Esophagus squamous epithelium (tissue), 5 donors: Measurements from ENCODE around the gene IGSF22. TPM values are rescaled to one million over a fixed set of nuclear protein-coding genes. Genes with fewer than 3 reads are reported as not detected.

Experiments used
- DNase-seq: peaks from one replicate; lab custom pipeline; 2025; lab: John Stamatoyannopoulos, UW
- H3K27ac ChIP-seq, 4 donors: fragments of 200-600 bp; sonication (generic); one replicate each; pipeline ENCODE4 v1.5.1; 2016 to 2019; ENCODE audit warnings: mild to moderate bottlenecking in 1 of 4
- H3K27me3 ChIP-seq, 4 donors: fragments of 200-600 bp; sonication (generic); 1 replicate in 3 of 4; 2 replicates in 1 of 4; pipeline versions ENCODE4 v1.5.1 to v1.6.0; 2017 to 2021; ENCODE audit warnings: antibody characterized with exemption in 1 of 4
- H3K36me3 ChIP-seq, 3 donors: fragments of 200-600 bp; sonication (generic); one replicate each; pipeline ENCODE4 v1.5.1; 2016 to 2019
- H3K4me1 ChIP-seq, 3 donors: fragments of 200-600 bp; sonication (generic); one replicate each; pipeline ENCODE4 v1.5.1; 2017 to 2019
- H3K4me3 ChIP-seq, 4 donors: fragments of 200-600 bp; sonication (generic); 1 replicate in 3 of 4; 2 replicates in 1 of 4; pipeline ENCODE4 v1.5.1; 2016 to 2019; ENCODE audit warnings: mild to moderate bottlenecking in 2 of 4, moderate library complexity in 1 of 4
- H3K9me3 ChIP-seq, 3 donors: fragments of 200-600 bp; sonication (generic); one replicate each; pipeline ENCODE4 v1.5.1; 2016 to 2019
- POLR2A ChIP-seq, 4 donors: fragments of 450-650 bp; IDR thresholded peaks; one replicate each; pipeline ENCODE4 v1.6.1; 2017; ENCODE audit warnings: antibody characterized with exemption in 4 of 4, mild to moderate bottlenecking in 4 of 4, moderate library complexity in 3 of 4
- WGBS, 2 donors: methylation state at CpG; one replicate each; pipeline ENCODE4 v1.1.5; 2018; 5-methylcytosine and 5-hydroxymethylcytosine counted together
- intact Hi-C: fragments of 100-400 bp; cut with DNase I; formaldehyde crosslinking; loops from one replicate; pipeline ENCODE4 v1.15.0; 2022
- total RNA-seq, 4 donors: library from RNA; depleted of rRNA; stranded (reverse); fragments of >200 nt; gene quantifications; one replicate each; pipeline ENCODE4 v1.1.0, GENCODE V29; 2016
- TF ChIP-seq, protein P1 (sequence below), 6 experiments: fragments of 450-650 bp in 4 of 6; fragments of 200-600 bp in 2 of 6; sonication (generic) in 2 of 6; IDR thresholded peaks; one replicate each; pipeline ENCODE4 v1.5.1; 2016 to 2019; ENCODE audit warnings: antibody characterized with exemption in 6 of 6, mild to moderate bottlenecking in 4 of 6, moderate library complexity in 4 of 6
- donor health status: DM: yes; HTN: yes; CAD: no.

Gene IGSF22
- total RNA-seq, 4 donors from 2014 or later, result under 0.01 TPM; not detected in 3

DNA sequence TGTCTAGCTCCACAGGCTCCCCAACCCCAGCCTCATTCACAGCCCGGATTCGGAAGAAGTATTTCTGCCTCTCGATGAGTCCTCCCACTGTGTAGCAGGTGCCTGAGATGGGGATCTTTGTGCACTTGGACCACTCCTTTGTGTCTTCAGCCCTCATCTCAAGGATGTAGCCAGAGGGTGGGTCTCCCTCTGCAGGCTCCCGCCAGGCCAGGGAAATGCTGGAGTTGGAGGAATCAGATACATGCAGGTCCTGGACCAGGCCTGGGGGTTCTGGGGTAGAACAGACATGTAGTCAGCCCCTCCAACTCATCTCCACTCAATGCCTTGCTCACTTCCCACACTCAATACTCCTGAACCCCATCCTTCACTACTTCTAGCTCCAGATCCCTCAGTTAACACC, 16.6 kb downstream of the IGSF22 start:
- intact Hi-C loops, result no loop called here
- 90 to 94% methylated on average over 3 to 4 of the region's 4 CpGs for WGBS, 2 donors
- DNase-seq, result no peak
- peaks cover 11 to 26% (median 13%) of the 10 kb centered on the region in 3 donors for H3K4me1 ChIP-seq
- H3K9me3 ChIP-seq, result no peaks in the 10 kb centered on the region
- H3K27me3 ChIP-seq, result peaks cover 0 to 5% (median 0%) of the 10 kb centered on the region in 4 donors
- H3K4me3 ChIP-seq, result no peak overlapping the region
- H3K36me3 ChIP-seq, result no peaks in the 10 kb centered on the region
- TF ChIP-seq, protein P1, sequence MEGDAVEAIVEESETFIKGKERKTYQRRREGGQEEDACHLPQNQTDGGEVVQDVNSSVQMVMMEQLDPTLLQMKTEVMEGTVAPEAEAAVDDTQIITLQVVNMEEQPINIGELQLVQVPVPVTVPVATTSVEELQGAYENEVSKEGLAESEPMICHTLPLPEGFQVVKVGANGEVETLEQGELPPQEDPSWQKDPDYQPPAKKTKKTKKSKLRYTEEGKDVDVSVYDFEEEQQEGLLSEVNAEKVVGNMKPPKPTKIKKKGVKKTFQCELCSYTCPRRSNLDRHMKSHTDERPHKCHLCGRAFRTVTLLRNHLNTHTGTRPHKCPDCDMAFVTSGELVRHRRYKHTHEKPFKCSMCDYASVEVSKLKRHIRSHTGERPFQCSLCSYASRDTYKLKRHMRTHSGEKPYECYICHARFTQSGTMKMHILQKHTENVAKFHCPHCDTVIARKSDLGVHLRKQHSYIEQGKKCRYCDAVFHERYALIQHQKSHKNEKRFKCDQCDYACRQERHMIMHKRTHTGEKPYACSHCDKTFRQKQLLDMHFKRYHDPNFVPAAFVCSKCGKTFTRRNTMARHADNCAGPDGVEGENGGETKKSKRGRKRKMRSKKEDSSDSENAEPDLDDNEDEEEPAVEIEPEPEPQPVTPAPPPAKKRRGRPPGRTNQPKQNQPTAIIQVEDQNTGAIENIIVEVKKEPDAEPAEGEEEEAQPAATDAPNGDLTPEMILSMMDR (IDR thresholded peaks at IDR 0.05), result no peak
- no peak for TF ChIP-seq POLR2A (IDR thresholded peaks at IDR 0.05)
- H3K27ac ChIP-seq, result no peak overlapping the region

DNA sequence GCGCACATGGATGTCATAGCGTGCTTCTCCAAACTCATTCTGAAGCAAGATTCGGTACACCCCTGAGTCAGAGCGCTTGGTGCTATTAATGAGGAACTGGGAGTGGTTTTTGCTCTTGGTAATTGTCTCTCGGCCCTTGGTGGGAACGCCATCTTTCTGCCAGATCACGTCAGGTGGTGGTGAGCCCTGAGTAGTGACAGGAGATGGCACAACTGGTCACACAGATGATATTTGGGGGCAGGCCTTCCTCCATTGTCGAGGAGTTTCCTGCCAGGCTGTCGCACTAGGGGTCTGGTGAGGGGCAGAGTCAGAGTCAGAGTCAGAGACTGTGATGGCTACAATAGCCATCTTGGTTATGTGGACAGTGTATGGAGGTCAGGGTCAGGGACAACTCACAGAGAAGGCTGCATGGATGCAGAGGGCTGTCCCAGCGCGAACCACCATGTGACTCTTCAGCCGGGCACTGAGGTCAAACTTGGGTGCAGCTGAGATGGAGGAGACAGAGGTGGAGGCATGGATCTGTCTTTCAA, 18.1 kb downstream of the IGSF22 start:
- Histone ChIP-seq H3K27ac (no peak overlapping the region), H3K4me1 (peaks cover 11 to 26% (median 13%) of the 10 kb centered on the region in 3 donors), H3K4me3 (no peak overlapping the region), H3K27me3 (peaks cover 0 to 5% (median 0%) of the 10 kb centered on the region in 4 donors), H3K36me3 (peaks cover 0 to 3% (median 0%) of the 10 kb centered on the region in 3 donors), H3K9me3 (no peaks in the 10 kb centered on the region)
- DNase-seq, result no peak
- WGBS, 2 donors, result 84 to 100% methylated on average over 2 of the region's 12 CpGs
- intact Hi-C loops, result no loop called here
- TF ChIP-seq, protein P1 (IDR thresholded peaks at IDR 0.05), result no peak
- TF ChIP-seq POLR2A (IDR thresholded peaks at IDR 0.05), result no peak

DNA sequence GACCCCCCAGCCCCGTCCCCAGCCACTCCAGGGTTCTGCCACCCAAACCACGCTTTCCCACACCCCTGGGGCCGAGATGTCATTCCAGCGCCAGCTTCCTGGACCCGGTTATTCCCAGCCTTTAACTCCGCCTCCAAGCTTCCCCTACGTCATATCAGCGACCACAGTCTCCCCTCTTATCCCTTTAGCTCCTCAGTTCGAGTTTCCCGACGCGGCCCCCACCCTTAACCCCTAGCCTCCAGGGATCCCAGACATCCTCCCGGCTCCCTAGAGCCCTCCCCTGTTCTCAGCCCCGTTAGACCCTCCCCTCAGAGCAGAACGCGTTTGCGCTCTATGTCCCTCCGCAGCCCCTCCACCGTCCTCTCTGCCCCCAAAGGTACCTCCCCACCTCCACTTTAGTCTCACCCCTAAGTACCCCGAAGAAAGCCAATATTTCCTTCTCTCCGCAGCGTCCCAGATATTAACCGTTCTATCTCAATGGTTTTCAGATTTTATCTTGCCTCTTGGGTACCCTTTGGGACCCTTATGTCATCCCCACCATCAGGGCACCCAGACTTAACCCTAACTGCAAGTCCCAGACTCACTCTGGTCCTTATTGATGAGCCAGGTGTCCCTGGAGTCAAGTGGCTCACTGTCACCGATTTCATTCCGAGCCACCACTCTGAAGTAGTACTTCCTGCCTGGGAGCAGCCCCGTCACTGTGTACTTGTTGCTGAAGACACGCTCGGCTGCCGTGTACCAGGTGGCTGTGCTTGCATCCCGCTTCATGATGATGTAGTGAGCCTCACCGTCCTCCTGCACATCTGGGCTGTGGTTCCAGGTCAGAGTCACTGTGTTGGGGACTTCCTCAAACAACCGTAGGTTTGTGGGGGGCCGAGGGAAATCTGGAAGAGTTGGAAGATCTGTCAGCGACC, 19.4 kb downstream of the IGSF22 start:
- Histone ChIP-seq H3K36me3 (peaks cover 0 to 16% (median 4%) of the 10 kb centered on the region in 3 donors), H3K27me3 (peaks cover 0 to 5% (median 0%) of the 10 kb centered on the region in 4 donors), H3K4me3 (peak overlapping the region; percentile 37 to 64 (median 58)), H3K4me1 (peaks cover 11 to 26% (median 13%) of the 10 kb centered on the region in 3 donors), H3K9me3 (no peaks in the 10 kb centered on the region), H3K27ac (peak overlapping the region; percentile 66 to 75 (median 74))
- no peak for DNase-seq
- intact Hi-C loops, result no loop called here
- TF ChIP-seq POLR2A (IDR thresholded peaks at IDR 0.05), result peak in 1 of 4 donors; percentile 16
- TF ChIP-seq, protein P1 (IDR thresholded peaks at IDR 0.05), result no peak
- WGBS, 2 donors, result 5 to 7% methylated on average over 24 of the region's 34 CpGs

DNA sequence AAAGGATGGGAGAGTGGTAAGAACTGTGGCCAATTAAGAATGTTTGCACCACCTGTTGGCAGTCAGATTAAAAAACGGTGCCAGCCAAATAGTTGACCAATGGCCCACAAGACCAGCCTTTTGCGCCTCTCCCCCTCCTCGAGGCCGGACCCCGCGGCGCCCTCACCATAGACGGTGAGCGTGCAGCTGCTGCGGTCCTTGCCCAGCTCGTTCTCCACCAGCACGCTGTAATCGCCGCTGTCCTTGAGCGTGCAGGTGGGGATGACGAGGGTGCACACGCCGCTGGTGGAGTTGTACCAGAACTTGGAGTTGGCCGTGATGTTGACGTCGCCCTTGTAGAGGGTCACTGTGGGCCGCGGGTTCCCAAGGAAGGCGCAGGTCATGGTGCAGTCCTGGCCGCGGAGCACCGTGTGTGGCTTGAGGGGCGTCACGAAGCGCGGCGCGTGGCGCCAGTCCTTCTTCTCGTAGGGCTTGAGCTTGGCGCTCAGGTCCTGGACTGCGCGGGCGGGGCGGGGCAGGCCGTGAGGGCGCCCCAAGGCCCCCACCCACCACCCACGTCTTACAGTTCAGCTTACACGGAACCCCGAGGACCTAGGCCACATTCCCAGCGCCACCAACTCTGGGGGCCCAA, 20.2 kb downstream of the IGSF22 start:
- peaks cover 0 to 20% (median 4%) of the 10 kb centered on the region in 3 donors for H3K36me3 ChIP-seq
- H3K9me3 ChIP-seq, result no peaks in the 10 kb centered on the region
- TF ChIP-seq POLR2A (IDR thresholded peaks at IDR 0.05), result peak in 1 of 4 donors; percentile 14
- TF ChIP-seq, protein P1 (IDR thresholded peaks at IDR 0.05), result no peak
- peaks cover 11 to 26% (median 13%) of the 10 kb centered on the region in 3 donors for H3K4me1 ChIP-seq
- intact Hi-C loops, result no loop called here
- peaks cover 0 to 5% (median 0%) of the 10 kb centered on the region in 4 donors for H3K27me3 ChIP-seq
- 0 to 6% methylated on average over 3 to 9 of the region's 46 CpGs for WGBS, 2 donors
- no peak for DNase-seq
- peak overlapping the region; percentile 66 to 75 (median 74) for H3K27ac ChIP-seq
- H3K4me3 ChIP-seq, result peak overlapping the region; percentile 37 to 64 (median 58)
